UCSD-AML1 (cell line): ENCODE measurements around the gene STX16.

Experiments
- DNase-seq: peaks from one replicate; lab custom pipeline; 2025; ENCODE audit not compliant: unreplicated experiment; lab: John Stamatoyannopoulos, UW

The STX16 gene

GRCh38 chr20:58673119-58673518 is 22.0 kb downstream of the STX16 start:
- no peak for DNase-seq

DNA sequence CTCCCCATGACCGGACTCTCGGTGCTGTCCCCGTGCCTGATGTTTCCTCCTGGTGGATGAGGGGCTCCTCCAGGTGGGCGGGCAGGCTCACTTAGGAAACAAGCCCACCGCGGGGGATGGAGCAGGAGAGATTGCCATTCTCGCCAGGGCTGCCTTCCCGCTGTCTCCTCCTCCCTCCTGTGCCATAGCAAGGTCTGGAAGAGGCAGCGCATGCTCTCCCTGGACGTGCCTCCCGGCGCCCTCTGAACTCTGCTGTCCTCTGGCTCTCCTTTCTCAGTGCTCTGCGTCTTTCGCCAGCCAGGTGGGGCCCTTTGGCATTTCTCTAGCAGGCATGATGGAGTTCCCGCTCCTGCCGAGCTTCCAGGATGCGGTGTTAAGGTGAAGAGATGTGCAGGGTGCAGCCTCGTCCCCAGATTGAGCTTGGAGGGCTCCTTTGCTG is 24.1 kb downstream of the STX16 start:
- DNase-seq, result no peak

DNA sequence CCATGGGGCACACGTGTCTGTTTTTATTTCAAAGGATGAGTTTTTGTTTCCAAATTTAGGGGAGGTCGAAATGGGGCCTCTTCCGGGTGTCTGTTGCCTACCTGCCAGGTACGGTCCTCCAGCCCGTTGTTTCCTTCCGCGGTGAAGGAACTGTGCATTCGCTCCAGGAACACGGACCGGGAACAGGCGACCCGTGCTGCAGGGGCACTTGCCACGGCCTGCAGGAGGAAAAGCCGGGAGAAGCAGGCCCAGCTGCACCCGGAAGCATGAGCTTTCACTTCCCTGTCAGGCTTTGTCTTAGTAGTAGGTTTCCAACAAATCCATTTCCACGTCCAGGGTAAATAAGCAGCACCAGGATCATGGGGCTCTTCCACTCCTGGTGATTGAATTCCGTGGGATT is 24.6 kb downstream of the STX16 start:
- DNase-seq, result no peak

DNA sequence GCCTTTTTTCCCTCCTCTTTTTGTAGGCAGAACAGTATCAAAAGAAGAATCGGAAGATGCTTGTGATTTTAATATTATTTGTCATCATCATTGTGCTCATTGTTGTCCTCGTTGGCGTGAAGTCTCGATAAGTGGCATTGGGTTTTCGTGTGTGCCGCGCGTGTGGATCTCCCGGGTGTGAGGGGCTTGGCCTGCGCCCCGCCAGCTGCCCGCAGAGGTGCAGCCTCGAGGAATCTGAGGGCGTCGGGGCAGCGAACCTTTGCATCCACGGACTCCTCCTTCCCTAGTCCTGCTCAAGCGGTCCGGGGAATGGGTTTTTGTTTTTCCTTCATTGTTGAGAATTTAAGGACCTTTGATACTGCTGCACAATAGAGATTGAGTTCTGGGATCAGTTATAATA is 25.1 kb downstream of the STX16 start:
- DNase-seq, result no peak

GRCh38 chr20:58677079-58677604 is 26.1 kb downstream of the STX16 start:
- no peak for DNase-seq

- DNase-seq, result no peak
Observed at GRCh38 chr20:58677808-58678207, 26.7 kb downstream of the STX16 start.

DNA sequence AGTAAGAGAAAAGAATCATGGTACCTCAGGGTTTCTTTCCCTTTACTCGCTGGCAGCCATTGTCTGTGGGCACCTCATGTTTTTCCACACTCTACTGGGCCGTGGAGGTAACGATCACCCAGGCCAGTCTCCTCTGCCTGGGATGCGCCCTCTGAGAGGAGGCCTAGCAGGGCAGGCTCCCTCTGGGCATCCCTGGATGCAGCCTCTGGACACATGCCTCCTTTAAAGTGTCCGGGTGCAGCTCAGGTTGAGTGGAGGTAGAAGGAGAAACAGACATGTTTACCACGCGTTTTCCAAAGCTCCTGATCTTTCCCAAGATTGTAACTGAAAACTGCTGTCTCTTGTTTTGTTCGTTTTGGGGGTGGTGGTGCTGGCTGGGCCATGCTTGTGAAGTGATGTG is 27.7 kb downstream of the STX16 start:
- no peak for DNase-seq

- no peak for DNase-seq
Observed at GRCh38 chr20:58682656-58683531, 31.8 kb downstream of the STX16 start.

DNA sequence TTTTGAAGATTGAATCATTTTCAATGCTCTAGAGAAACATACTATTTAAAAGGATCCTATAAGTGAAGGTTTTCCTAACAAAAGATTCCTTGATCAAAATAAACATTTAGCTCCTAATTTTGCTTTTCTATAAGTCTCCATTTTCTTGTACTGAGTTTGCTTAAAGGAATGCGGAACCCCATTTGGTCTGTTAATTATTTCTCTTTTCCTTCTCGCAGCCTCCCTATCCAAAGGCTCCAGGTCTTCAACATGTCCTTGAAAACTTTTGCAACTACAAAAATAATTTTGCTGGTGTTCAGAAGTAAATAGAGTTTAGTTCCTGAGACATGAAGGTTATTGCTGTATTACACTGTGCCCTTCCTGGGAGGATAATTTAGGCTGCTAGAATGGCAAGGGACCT is 33.2 kb downstream of the STX16 start:
- no peak for DNase-seq

DNA sequence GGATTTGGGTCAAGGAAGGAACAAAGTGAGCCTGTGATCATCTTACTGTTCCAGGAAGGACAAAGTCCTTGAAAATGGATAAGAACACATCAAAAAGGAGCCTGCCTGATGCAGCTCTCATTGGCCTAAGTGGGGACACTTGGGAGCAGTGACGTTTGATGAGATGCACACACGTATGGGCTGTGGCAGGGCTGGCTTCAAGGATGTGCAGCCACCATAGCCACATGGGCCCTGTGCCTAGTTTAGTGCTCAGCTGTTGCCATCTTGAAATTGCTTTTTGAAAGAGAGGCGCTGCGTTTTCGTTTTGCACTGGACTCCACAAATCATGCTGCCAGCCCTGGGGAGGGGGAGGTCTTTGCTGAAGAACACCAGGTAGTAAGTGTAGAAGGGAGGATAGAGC is 34.9 kb downstream of the STX16 start:
- no peak for DNase-seq

- DNase-seq, result no peak
Observed at GRCh38 chr20:58688414-58688813, 37.3 kb downstream of the STX16 start.

- DNase-seq, result peak; percentile 25
Observed at GRCh38 chr20:58688840-58689239, 37.8 kb downstream of the STX16 start.

DNA sequence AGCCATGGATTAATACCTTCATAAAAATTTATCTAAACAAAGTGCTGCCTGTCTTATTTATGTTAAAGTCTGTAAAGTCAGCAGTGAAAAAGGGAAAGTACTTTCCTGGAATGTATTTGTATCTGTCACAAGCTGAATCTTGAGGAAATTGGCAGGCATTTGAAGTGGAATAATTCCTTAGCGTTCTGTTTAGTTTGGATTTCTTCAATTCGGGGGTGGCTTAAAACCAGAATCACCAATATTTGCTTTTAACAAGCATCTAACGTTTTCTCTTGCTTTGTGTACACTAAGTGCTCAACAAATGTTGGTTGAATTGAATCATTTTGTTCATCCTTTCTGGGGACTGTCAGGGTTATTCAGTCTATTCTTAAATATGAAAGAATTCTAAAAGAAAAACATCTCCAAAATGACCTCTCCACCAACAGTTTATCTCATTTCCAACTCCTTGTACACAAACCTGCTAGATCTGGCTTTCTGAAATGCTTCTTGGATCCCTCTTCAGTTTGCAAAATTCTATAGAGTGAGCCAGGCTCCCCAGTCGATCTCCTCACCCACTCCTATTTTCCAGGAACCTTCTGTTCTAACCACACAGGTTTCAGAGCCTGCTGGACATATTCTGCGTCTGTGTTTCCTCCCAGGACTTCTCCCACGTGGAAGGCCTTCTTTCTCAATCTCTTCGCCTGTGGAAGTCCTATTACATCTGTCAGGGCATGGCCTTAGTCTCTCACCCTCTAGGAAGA is 39.5 kb downstream of the STX16 start:
- no peak for DNase-seq

DNA sequence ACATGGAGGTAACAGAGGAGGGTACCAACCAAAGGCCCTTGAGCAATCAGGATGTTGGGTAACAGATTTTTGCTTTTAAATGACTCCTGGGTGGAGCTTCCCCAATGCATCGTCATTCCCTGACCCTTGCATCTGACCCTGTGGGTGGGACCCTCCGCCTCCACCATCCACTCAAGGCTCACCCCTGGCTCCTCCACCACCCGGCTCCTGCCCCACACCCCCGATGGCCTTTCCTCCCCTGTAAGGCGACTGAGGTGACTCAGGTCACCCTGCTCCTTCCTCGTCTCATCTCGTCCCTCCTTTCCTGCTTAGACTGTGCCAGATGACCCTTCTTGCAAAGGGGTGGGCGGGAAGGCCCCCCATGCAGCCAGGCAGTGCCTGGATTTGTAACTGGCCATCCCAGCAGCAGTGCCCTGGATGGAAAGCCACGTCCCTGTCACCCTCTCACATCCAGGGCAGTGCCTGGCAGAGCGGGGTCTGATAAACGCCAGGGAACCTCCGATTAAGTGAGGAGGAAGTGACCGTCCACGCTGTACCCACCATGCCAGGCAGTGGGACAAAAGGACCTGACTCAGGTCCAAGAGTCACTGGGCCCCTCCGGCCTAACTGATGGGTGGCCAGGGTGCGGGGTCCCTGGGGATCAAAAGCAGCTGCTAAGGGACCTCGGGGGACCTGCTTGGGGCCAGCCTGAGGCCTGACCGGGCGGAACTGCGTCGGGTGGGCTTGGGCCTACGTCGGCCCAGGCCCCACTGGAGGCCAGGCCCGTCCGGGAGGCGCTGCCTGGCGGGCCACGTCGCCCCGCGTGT is 40.9 kb downstream of the STX16 start:
- DNase-seq, result no peak

DNA sequence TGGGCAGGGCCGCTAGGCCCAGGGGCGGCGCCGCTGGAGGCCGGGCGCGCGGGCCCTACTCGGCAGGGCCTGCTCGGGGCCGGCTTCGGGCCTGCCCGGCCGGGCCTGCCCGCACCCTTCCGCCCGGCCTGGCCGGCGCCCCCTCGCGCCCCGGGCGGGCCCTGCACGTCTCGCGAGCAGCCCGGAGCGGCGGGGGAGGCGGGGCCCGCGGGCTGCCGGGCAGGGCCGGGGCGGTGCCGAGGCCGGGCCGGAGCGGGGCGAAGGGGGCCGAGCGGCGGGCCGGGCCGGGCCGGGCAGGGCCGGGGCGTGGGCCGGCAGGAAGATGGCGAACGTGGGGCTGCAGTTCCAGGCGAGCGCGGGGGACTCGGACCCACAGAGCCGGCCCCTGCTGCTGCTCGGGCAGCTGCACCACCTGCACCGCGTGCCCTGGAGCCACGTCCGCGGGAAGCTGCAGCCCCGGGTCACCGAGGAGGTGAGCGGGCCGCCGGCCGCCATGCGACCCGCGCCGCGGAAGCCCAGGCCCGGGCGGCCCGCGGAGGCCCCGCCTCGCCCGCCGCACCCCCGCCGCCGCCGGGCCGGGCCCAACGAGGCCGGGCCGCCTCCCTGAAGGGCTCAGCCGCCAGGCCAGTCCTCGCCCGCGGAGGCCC is 41.6 kb downstream of the STX16 start, which contains the start of gene NPEPL1:
TSS of gene NPEPL1 (plus strand) at position 222 of the 647 bp plus-strand sequence. CDS start at position 323, 101 bp downstream.
- DNase-seq, result peak; percentile 77

DNA sequence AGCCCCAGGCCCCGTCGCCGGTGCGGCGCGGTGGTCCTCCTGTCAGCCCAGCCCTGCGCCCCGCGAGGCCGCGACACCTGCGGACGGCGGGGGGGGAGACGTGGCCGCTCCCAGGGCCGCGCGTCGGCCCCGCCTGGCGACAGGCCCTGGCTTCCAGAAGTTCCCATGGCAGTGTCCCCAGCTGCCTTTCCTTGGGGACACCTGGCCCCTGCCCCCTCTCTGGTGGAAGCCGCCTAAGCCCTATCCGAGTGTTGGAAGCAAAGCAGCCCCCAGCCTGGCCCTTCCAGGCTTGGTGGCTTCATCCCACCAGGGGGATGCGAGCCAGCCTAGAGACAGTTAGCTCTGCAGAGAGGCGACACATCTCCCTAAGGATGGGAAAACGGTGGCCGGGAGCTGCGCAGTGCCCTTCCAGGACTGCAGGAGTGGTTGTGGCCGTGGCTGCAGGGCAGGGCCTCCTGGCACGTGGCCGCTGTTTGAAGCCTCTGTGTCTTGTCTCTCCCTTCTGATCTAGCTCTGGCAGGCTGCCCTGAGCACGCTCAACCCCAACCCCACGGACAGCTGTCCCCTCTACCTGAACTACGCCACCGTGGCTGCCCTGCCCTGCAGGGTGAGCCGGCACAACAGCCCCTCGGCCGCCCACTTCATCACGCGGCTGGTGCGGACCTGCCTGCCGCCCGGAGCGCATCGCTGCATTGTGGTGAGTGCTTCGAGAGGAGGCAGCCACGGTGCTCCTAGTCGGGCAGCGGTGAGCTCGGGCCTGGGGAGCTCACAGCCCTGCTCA is 42.3 kb downstream of the STX16 start:
- DNase-seq, result no peak

GRCh38 chr20:58694241-58695083 is 43.4 kb downstream of the STX16 start:
- DNase-seq, result no peak

- DNase-seq, result no peak
Observed at GRCh38 chr20:58695084-58695722, 44.1 kb downstream of the STX16 start.
